Measurements from ENCODE around the gene LINGO1.

DNA sequence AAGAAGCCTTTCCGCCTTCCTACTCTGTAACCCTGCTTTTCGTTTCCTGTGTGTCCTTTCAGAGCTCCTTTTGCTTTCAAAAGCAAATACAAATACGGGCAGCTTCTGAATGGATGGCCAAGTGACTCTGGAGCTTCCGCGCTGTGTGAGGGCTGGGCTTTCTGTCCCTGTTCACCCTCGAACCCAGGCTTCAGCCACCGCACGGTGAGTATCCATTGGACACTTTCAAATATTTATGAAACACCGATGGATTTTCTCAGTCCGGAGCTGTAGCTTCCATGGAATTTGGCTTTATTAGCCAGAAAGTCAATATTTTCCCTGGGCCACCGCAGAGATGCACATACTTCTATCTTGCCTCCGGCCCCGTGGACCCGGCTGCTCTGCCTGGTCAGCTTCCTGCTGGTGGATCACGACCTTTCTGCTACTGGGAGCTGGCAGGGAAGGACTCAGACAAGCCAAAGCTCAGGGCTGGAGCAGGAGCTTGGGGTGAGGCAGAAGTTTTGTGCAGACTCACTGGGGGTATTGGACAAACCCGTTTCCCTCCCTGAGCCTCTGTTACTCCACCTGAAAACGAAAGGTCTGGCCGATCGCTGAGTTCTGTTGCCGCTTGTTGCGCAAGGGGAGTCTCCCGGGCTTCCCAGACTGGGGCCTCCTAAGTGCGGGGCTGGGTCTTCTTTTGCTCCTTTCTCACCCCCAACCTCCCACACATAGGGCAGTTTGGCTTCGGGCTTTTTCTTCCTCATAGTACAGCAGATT, 63.6 kb downstream of the LINGO1 start:
- TF ChIP-seq, protein P1, sequence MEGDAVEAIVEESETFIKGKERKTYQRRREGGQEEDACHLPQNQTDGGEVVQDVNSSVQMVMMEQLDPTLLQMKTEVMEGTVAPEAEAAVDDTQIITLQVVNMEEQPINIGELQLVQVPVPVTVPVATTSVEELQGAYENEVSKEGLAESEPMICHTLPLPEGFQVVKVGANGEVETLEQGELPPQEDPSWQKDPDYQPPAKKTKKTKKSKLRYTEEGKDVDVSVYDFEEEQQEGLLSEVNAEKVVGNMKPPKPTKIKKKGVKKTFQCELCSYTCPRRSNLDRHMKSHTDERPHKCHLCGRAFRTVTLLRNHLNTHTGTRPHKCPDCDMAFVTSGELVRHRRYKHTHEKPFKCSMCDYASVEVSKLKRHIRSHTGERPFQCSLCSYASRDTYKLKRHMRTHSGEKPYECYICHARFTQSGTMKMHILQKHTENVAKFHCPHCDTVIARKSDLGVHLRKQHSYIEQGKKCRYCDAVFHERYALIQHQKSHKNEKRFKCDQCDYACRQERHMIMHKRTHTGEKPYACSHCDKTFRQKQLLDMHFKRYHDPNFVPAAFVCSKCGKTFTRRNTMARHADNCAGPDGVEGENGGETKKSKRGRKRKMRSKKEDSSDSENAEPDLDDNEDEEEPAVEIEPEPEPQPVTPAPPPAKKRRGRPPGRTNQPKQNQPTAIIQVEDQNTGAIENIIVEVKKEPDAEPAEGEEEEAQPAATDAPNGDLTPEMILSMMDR (IDR thresholded peaks at IDR 0.05): no peak
- no peak for TF ChIP-seq POLR2A (IDR thresholded peaks at IDR 0.05; ENCODE audit: low read depth)
- TF ChIP-seq EP300 (IDR thresholded peaks at IDR 0.05): no peak

Data from esophagus muscularis mucosa (tissue), 4 donors.